Fibroblast of lung (primary cell): Measurements from ENCODE around the gene PSMB5.

Source experiments
- EZH2 ChIP-seq: IDR thresholded peaks from 2 replicates; pipeline ENCODE4 v1.5.1; 2012; ENCODE audit warnings: low read length, control low read depth, mild to moderate bottlenecking; ENCODE audit errors: missing control alignments
- TF ChIP-seq, protein P1 (sequence below), 2 donors: IDR thresholded peaks in 1 of 2; conservative IDR thresholded peaks in 1 of 2; 1 replicate in 1 of 2; 2 replicates in 1 of 2; pipeline ENCODE4 v1.5.1; 2011 to 2012; ENCODE audit warnings: low read length in 2 of 2, control low read depth in 1 of 2, inconsistent platforms in 1 of 2, low read depth in 1 of 2, mild to moderate bottlenecking in 1 of 2

DNA sequence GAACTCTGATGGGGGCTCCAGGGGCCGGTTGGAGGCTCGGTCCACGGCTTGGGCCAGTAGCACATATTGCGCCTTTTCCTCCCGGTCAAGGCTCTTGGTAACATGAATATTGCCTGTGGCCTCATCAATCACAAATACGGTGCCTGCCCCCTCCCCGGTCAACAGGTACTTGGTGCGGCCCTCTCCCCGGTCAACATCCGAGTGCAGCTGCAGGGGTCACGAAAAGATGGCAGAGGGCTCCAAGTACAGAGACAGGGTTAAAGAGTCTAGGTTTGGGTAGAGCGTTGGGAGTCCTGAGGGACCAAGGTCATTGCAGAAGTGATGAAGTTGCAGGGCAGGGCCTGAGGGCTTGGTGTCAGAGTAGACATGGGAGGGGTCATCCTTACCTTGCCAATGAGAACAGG lies 20.4 kb upstream of the PSMB5 start:
- TF ChIP-seq, protein P1, sequence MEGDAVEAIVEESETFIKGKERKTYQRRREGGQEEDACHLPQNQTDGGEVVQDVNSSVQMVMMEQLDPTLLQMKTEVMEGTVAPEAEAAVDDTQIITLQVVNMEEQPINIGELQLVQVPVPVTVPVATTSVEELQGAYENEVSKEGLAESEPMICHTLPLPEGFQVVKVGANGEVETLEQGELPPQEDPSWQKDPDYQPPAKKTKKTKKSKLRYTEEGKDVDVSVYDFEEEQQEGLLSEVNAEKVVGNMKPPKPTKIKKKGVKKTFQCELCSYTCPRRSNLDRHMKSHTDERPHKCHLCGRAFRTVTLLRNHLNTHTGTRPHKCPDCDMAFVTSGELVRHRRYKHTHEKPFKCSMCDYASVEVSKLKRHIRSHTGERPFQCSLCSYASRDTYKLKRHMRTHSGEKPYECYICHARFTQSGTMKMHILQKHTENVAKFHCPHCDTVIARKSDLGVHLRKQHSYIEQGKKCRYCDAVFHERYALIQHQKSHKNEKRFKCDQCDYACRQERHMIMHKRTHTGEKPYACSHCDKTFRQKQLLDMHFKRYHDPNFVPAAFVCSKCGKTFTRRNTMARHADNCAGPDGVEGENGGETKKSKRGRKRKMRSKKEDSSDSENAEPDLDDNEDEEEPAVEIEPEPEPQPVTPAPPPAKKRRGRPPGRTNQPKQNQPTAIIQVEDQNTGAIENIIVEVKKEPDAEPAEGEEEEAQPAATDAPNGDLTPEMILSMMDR (conservative IDR thresholded peaks at IDR 0.05 in 1 of 2, IDR thresholded peaks at IDR 0.05 in 1 of 2; ENCODE audit: low read depth in 1 of 2, low read length in 2 of 2) = no peak
- no peak for TF ChIP-seq EZH2
